Panc1 (cell line): ENCODE data around the gene CRYBA1. TPM values are rescaled to one million over a fixed set of nuclear protein-coding genes. Genes with fewer than 3 reads are reported as not detected.
"Not testable (repeated sequence)": the region's sequence is repeated elsewhere in the genome, so short reads cannot be mapped to it uniquely, and the experiment has no call there.

Experiments used
- ATAC-seq: fragments of 200-7000 bp; cut with Tn5 transposase; 2 replicates; pipeline ENCODE4 v1.9.1; 2020; ENCODE audit warnings: mild to moderate bottlenecking, moderate library complexity
- BruUV-seq: library from RNA; stranded (reverse); fragments of 400-500 nt; replicated peaks from 2 replicates; lab custom pipeline; 2021; lab: Mats Ljungman, UMichigan
- CTCF ChIA-PET: fragments of 300-600 bp; sonication (Branson Sonifier 250); formaldehyde crosslinking; loops from one replicate; lab custom pipeline; 2022; ENCODE audit warnings: antibody characterized with exemption; lab: Charles Lee
- POLR2A ChIA-PET: fragments of 300-600 bp; sonication (Branson Sonifier 250); formaldehyde crosslinking; loops from one replicate; lab custom pipeline; 2022; ENCODE audit warnings: antibody characterized with exemption; lab: Charles Lee
- DNase-seq: peaks from one replicate; pipeline ENCODE4 v3.0.0-alpha.2; 2010; ENCODE audit warnings: low read depth, low spot score
- H3K27ac ChIP-seq: 2 replicates; pipeline ENCODE4 v1.5.1; 2011; ENCODE audit warnings: mild to moderate bottlenecking, low read length, inconsistent platforms
- H3K27me3 ChIP-seq: fragments of 200-500 bp; sonication (Bioruptor generic); 2 replicates; pipeline ENCODE4 v1.6.0; 2014; ENCODE audit warnings: low read length, inconsistent platforms; ENCODE audit not compliant: control insufficient read depth, insufficient read depth
- H3K36me3 ChIP-seq: fragments of 200-500 bp; sonication (Bioruptor generic); 2 replicates; pipeline ENCODE4 v1.5.1; 2014; ENCODE audit warnings: inconsistent platforms, mild to moderate bottlenecking, low read length, moderate library complexity; ENCODE audit not compliant: control insufficient read depth, insufficient read depth
- H3K4me1 ChIP-seq: 2 replicates; pipeline ENCODE4 v1.5.1; 2011; ENCODE audit warnings: inconsistent platforms, mild to moderate bottlenecking, low read length, moderate library complexity; ENCODE audit not compliant: control insufficient read depth, insufficient read depth
- H3K4me3 ChIP-seq, 2 experiments: 2 replicates each; pipeline ENCODE4 v1.5.1; 2011 to 2012; ENCODE audit warnings: low read depth in 2 of 2, low read length in 2 of 2, mild to moderate bottlenecking in 2 of 2, inconsistent platforms in 1 of 2, moderate library complexity in 1 of 2
- H3K9me3 ChIP-seq: fragments of 200-500 bp; sonication (Bioruptor generic); 2 replicates; pipeline ENCODE4 v1.5.1; 2014; ENCODE audit warnings: low read depth, mild to moderate bottlenecking, inconsistent platforms, low read length, moderate library complexity; ENCODE audit not compliant: control insufficient read depth, insufficient read depth
- POLR2AphosphoS5 ChIP-seq: IDR thresholded peaks from 2 replicates; pipeline ENCODE4 v1.6.1; 2012; ENCODE audit warnings: mild to moderate bottlenecking, low read depth, low read length, moderate library complexity
- REST ChIP-seq, 2 experiments: IDR thresholded peaks; 2 replicates each; pipeline ENCODE4 v1.6.1; 2011 to 2012; ENCODE audit warnings: low read depth in 2 of 2, control low read depth in 1 of 2, low read length in 1 of 2, mild to moderate bottlenecking in 1 of 2, moderate library complexity in 1 of 2; ENCODE audit not compliant: insufficient read depth in 1 of 2
- TCF7L2 ChIP-seq: IDR thresholded peaks from 2 replicates; pipeline ENCODE4 v1.6.1; 2011; ENCODE audit warnings: mild to moderate bottlenecking, low read depth, low read length, inconsistent platforms
- in situ Hi-C: cut with HindIII; loops from 2 replicates; pipeline ENCODE4 v1.10.0; 2016; ENCODE audit warnings: low sequenced_read_pairs, low pct_unique_long_range_greater_than_20kb
- intact Hi-C: fragments of 100-400 bp; cut with micrococcal nuclease; formaldehyde crosslinking; loops from one replicate; pipeline ENCODE4 v1.10.0; 2022; ENCODE audit not compliant: unreplicated experiment
- total RNA-seq: library from RNA; stranded (reverse); gene quantifications from one replicate; pipeline ENCODE4 v1.2.1, GENCODE V29; 2021; ENCODE audit not compliant: unreplicated experiment
- TF ChIP-seq, protein P1 (sequence below): fragments of 450-650 bp; IDR thresholded peaks from 2 replicates; pipeline ENCODE4 v1.5.1; 2017; ENCODE audit warnings: mild to moderate bottlenecking

CRYBA1 gene
- total RNA-seq, 1 experiment from 2014 or later: not detected

GRCh38 chr17:29216856-29217255 lies 29.8 kb upstream of the CRYBA1 start:
- intact Hi-C loops: no loop called here
- TF ChIP-seq REST (IDR thresholded peaks at IDR 0.05; ENCODE audit: insufficient read depth in 1 of 2, low read depth in 2 of 2, low read length in 1 of 2): no peak
- no peak for TF ChIP-seq POLR2AphosphoS5
- TF ChIP-seq, protein P1, sequence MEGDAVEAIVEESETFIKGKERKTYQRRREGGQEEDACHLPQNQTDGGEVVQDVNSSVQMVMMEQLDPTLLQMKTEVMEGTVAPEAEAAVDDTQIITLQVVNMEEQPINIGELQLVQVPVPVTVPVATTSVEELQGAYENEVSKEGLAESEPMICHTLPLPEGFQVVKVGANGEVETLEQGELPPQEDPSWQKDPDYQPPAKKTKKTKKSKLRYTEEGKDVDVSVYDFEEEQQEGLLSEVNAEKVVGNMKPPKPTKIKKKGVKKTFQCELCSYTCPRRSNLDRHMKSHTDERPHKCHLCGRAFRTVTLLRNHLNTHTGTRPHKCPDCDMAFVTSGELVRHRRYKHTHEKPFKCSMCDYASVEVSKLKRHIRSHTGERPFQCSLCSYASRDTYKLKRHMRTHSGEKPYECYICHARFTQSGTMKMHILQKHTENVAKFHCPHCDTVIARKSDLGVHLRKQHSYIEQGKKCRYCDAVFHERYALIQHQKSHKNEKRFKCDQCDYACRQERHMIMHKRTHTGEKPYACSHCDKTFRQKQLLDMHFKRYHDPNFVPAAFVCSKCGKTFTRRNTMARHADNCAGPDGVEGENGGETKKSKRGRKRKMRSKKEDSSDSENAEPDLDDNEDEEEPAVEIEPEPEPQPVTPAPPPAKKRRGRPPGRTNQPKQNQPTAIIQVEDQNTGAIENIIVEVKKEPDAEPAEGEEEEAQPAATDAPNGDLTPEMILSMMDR: no peak
- TF ChIP-seq TCF7L2: no peak
- no peak for ATAC-seq
- in situ Hi-C loops: no loop called here
- CTCF ChIA-PET: interaction anchor here (0.7 to 1.1 kb wide), 2 partner anchors 26 to 68 kb away, joined by 3 to 9 read pairs; no protein-coding TSS in a partner anchor
- DNase-seq: no peak
- no TSS peak for BruUV-seq
- no peaks in the 10 kb centered on the region for H3K27me3 ChIP-seq
- H3K4me3 ChIP-seq: no peak overlapping the region
- peaks cover 6% of the 10 kb centered on the region for H3K4me1 ChIP-seq
- no peaks in the 10 kb centered on the region for H3K9me3 ChIP-seq
- no peaks in the 10 kb centered on the region for H3K36me3 ChIP-seq
- POLR2A ChIA-PET: interaction anchor here (0.7 to 0.8 kb wide), 2 partner anchors 73 to 495 kb away, joined by 3 read pairs; no protein-coding TSS in a partner anchor
- no peak overlapping the region for H3K27ac ChIP-seq

GRCh38 chr17:29219378-29220047 lies 27.1 kb upstream of the CRYBA1 start:
- DNase-seq (peak; percentile 41), ATAC-seq (peak; percentile 95)
- POLR2A ChIA-PET: interaction anchor here (0.6 kb wide), 1 partner anchor 39 kb away, joined by 5 read pairs; the partner anchor contains the start of gene MYO18A
- CTCF ChIA-PET: interaction anchor here (0.6 to 2.5 kb wide), 19 partner anchors 12 to 104 kb away, joined by 3 to 25 read pairs (median 4); no protein-coding TSS in a partner anchor
- intact Hi-C loops: loop anchor here (1.0 to 2.0 kb wide), 2 partner anchors 39 to 71 kb away; partner anchors contain the start of gene MYO18A
- TF ChIP-seq, protein P1: peak; percentile 94
- TF ChIP-seq REST (IDR thresholded peaks at IDR 0.05; ENCODE audit: insufficient read depth in 1 of 2, low read depth in 2 of 2, low read length in 1 of 2): no peak
- Histone ChIP-seq H3K4me1 (peaks cover 6% of the 10 kb centered on the region), H3K36me3 (no peaks in the 10 kb centered on the region), H3K9me3 (no peaks in the 10 kb centered on the region), H3K27ac (peak overlapping the region; percentile 58; the same call in 1 of the 2 replicates), H3K4me3 (peak overlapping the region in 1 of 2 experiments; percentile 24; a peak in 2 of 4 replicates), H3K27me3 (no peaks in the 10 kb centered on the region)
- no TSS peak for BruUV-seq
- in situ Hi-C loops: no loop called here

DNA sequence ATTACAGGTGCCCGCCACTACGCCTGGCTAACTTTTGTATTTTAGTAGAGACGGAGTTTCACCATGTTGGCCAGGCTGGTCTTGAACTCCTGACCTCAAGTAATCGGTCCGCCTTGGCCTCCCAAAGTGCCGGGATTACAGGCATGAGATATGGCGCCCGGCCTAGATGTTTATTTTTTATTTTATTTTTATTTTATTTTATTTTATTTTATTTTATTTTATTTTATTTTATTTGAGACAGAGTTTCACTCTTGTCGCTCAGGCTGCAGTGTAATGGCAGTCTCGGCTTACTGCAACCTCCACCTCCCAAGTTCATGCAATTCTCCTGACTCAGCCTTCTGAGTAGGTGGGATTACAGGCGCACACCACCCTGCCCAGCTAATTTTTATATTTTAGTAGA lies 25.3 kb upstream of the CRYBA1 start:
- POLR2A ChIA-PET, in situ Hi-C loops, BruUV-seq, ATAC-seq, H3K27me3 ChIP-seq, H3K36me3 ChIP-seq, H3K9me3 ChIP-seq, H3K27ac ChIP-seq, CTCF ChIA-PET, H3K4me3 ChIP-seq, DNase-seq, H3K4me1 ChIP-seq, intact Hi-C loops: not testable (repeated sequence)
